Activated naive CD4-positive, alpha-beta T cell treated with anti-CD3 and anti-CD28 coated beads, Interleukin-2, amount 50 U/mL, for 24 hours (primary cell): Measurements from ENCODE around the gene CAPZA1.

Source experiments
- H3K27ac Mint-ChIP-seq: one replicate; pipeline ENCODE4 v1.8.0; 2021; ENCODE audit warnings: mild to moderate bottlenecking, mixed read lengths
- H3K27me3 Mint-ChIP-seq: one replicate; pipeline ENCODE4 v1.8.0; 2021; ENCODE audit warnings: mixed read lengths
- H3K36me3 Mint-ChIP-seq: one replicate; pipeline ENCODE4 v1.8.0; 2021; ENCODE audit warnings: mixed read lengths
- H3K4me1 Mint-ChIP-seq: one replicate; pipeline ENCODE4 v1.8.0; 2021; ENCODE audit warnings: mixed read lengths
- H3K4me3 Mint-ChIP-seq: one replicate; pipeline ENCODE4 v1.8.0; 2021; ENCODE audit warnings: mild to moderate bottlenecking, mixed read lengths
- H3K9me3 Mint-ChIP-seq: one replicate; pipeline ENCODE4 v1.8.0; 2021; ENCODE audit warnings: mixed read lengths

Gene CAPZA1

GRCh38 chr1:112710586-112710985, 91.0 kb downstream of the CAPZA1 start:
- H3K4me3 Mint-ChIP-seq: no peak overlapping the region

GRCh38 chr1:112711041-112711440, 91.4 kb downstream of the CAPZA1 start:
- Mint-ChIP-seq H3K4me3 (no peak overlapping the region), H3K9me3 (no peaks in the 10 kb centered on the region), H3K4me1 (peaks cover 18% of the 10 kb centered on the region), H3K36me3 (no peaks in the 10 kb centered on the region), H3K27ac (no peak overlapping the region), H3K27me3 (peaks cover 1% of the 10 kb centered on the region)

More at GRCh38 chr1:112710586-112710985, 91.0 kb downstream of the CAPZA1 start:
- H3K9me3 Mint-ChIP-seq: no peaks in the 10 kb centered on the region
- H3K27me3 Mint-ChIP-seq: peaks cover 1% of the 10 kb centered on the region
- no peak overlapping the region for H3K27ac Mint-ChIP-seq
- no peaks in the 10 kb centered on the region for H3K36me3 Mint-ChIP-seq
- H3K4me1 Mint-ChIP-seq: peaks cover 18% of the 10 kb centered on the region

- no peaks in the 10 kb centered on the region for H3K9me3 Mint-ChIP-seq
- peaks cover 21% of the 10 kb centered on the region for H3K4me1 Mint-ChIP-seq
- peak overlapping the region; percentile 46 for H3K27ac Mint-ChIP-seq
- H3K4me3 Mint-ChIP-seq: no peak overlapping the region
- H3K36me3 Mint-ChIP-seq: no peaks in the 10 kb centered on the region
- peaks cover 1% of the 10 kb centered on the region for H3K27me3 Mint-ChIP-seq
These were observed 92.0 kb downstream of the CAPZA1 start for GRCh38 chr1:112711670-112712069.

GRCh38 chr1:112712191-112712590, 92.6 kb downstream of the CAPZA1 start:
- Mint-ChIP-seq H3K36me3 (no peaks in the 10 kb centered on the region), H3K4me3 (no peak overlapping the region), H3K27me3 (peaks cover 1% of the 10 kb centered on the region), H3K4me1 (peaks cover 21% of the 10 kb centered on the region), H3K27ac (peak overlapping the region; percentile 79), H3K9me3 (no peaks in the 10 kb centered on the region)

GRCh38 chr1:112712701-112713128, 93.1 kb downstream of the CAPZA1 start:
- H3K27me3 Mint-ChIP-seq: peaks cover 1% of the 10 kb centered on the region
- no peak overlapping the region for H3K4me3 Mint-ChIP-seq
- no peaks in the 10 kb centered on the region for H3K36me3 Mint-ChIP-seq
- H3K9me3 Mint-ChIP-seq: no peaks in the 10 kb centered on the region
- H3K27ac Mint-ChIP-seq: no peak overlapping the region
- peaks cover 18% of the 10 kb centered on the region for H3K4me1 Mint-ChIP-seq

- Mint-ChIP-seq H3K4me1 (peaks cover 16% of the 10 kb centered on the region), H3K27ac (no peak overlapping the region), H3K36me3 (no peaks in the 10 kb centered on the region), H3K27me3 (peaks cover 3% of the 10 kb centered on the region), H3K9me3 (no peaks in the 10 kb centered on the region), H3K4me3 (peak overlapping the region; percentile 59)
These were observed 94.1 kb downstream of the CAPZA1 start for GRCh38 chr1:112713466-112714312.

GRCh38 chr1:112714313-112715263, 95.0 kb downstream of the CAPZA1 start:
- Mint-ChIP-seq H3K9me3 (no peaks in the 10 kb centered on the region), H3K27me3 (peaks cover 3% of the 10 kb centered on the region), H3K4me1 (peaks cover 17% of the 10 kb centered on the region), H3K36me3 (no peaks in the 10 kb centered on the region), H3K4me3 (peak overlapping the region; percentile 84), H3K27ac (no peak overlapping the region)

- Mint-ChIP-seq H3K36me3 (no peaks in the 10 kb centered on the region), H3K27me3 (peaks cover 4% of the 10 kb centered on the region), H3K4me3 (peak within 1 kb of the TSS; percentile 88), H3K4me1 (peaks cover 17% of the 10 kb centered on the region), H3K9me3 (no peaks in the 10 kb centered on the region), H3K27ac (no peak within 1 kb of the TSS)
These were observed 95.8 kb downstream of the CAPZA1 start, which contains the start of gene PPM1J for GRCh38 chr1:112715264-112716053. Gene PPM1J, minus strand, starts transcription at chr1:112715332. Its CDS starts 31 bp downstream, at chr1:112715301.

GRCh38 chr1:112716133-112716720, 96.6 kb downstream of the CAPZA1 start:
- no peaks in the 10 kb centered on the region for H3K9me3 Mint-ChIP-seq
- no peaks in the 10 kb centered on the region for H3K36me3 Mint-ChIP-seq
- no peak overlapping the region for H3K27ac Mint-ChIP-seq
- H3K27me3 Mint-ChIP-seq: peaks cover 4% of the 10 kb centered on the region
- peaks cover 17% of the 10 kb centered on the region for H3K4me1 Mint-ChIP-seq
- H3K4me3 Mint-ChIP-seq: peak overlapping the region; percentile 88

- H3K4me3 Mint-ChIP-seq: no peak overlapping the region
- H3K36me3 Mint-ChIP-seq: no peaks in the 10 kb centered on the region
- H3K4me1 Mint-ChIP-seq: peaks cover 21% of the 10 kb centered on the region
- no peaks in the 10 kb centered on the region for H3K9me3 Mint-ChIP-seq
- H3K27ac Mint-ChIP-seq: no peak overlapping the region
- peaks cover 4% of the 10 kb centered on the region for H3K27me3 Mint-ChIP-seq
These were observed 97.7 kb downstream of the CAPZA1 start for GRCh38 chr1:112717263-112717873.

- peak overlapping the region; percentile 42 for H3K4me3 Mint-ChIP-seq
These were observed 99.2 kb downstream of the CAPZA1 start for GRCh38 chr1:112718691-112719418.

GRCh38 chr1:112719706-112720105, 100.1 kb downstream of the CAPZA1 start:
- Mint-ChIP-seq H3K36me3 (no peaks in the 10 kb centered on the region), H3K27ac (no peak overlapping the region), H3K9me3 (no peaks in the 10 kb centered on the region), H3K27me3 (peaks cover 5% of the 10 kb centered on the region), H3K4me1 (peaks cover 30% of the 10 kb centered on the region), H3K4me3 (no peak overlapping the region)

More at GRCh38 chr1:112718691-112719418, 99.2 kb downstream of the CAPZA1 start:
- Mint-ChIP-seq H3K9me3 (no peaks in the 10 kb centered on the region), H3K4me1 (peaks cover 30% of the 10 kb centered on the region), H3K27ac (peak overlapping the region; percentile 90), H3K27me3 (peaks cover 6% of the 10 kb centered on the region), H3K36me3 (no peaks in the 10 kb centered on the region)

- Mint-ChIP-seq H3K4me3 (no peak overlapping the region), H3K4me1 (peaks cover 25% of the 10 kb centered on the region), H3K27ac (no peak overlapping the region), H3K36me3 (no peaks in the 10 kb centered on the region), H3K27me3 (peaks cover 5% of the 10 kb centered on the region), H3K9me3 (no peaks in the 10 kb centered on the region)
These were observed 101.2 kb downstream of the CAPZA1 start for GRCh38 chr1:112720800-112721199.
